GM03348 (cell line): ENCODE measurements around the gene TRIP11.
"Not testable (repeated sequence)": the region's sequence is repeated elsewhere in the genome, so short reads cannot be mapped to it uniquely, and the experiment has no call there.

Experiments
- DNase-seq: peaks from one replicate; pipeline ENCODE4 v3.0.0; 2012; ENCODE audit warnings: low spot score

The TRIP11 gene

DNA sequence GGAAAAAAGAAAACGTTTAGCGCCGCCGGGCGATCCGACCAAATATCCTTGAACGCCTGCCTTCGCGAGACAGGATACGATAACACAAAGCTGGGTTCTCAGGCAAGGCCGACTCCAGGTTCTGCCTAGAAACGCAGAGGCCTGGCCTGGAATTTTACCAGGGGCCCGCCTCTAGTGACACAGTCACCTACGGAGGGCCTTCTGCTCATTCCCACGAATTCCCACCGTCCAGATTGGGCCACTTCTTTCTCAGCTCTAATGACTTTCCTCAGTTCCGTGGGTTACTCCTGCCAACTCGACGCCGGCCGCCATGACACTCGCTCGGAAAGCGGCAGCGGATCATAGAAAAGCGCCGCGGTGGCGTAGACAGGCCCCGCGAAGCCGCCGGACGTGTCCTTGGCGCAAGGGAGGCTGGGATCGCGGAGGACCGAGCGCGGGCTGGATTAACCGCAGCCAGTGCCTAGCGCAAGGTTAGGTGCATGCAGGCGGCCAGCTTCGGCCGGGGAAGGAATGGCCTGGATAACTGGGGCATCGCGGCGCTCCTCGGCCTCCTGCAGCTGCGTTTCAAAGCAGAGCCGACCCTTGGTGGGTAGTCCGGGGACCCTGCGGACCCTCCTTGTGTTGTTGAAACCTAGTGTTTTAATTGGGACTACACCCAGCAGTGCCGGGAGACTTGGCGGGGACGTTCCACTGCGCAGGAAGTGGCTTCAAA, at the start of gene TRIP11:
TSS of gene TRIP11 (minus strand) at position 341 of the 712 bp plus-strand sequence. CDS start 374 bp downstream, outside the sequence.
- peak; percentile 95 for DNase-seq

DNA sequence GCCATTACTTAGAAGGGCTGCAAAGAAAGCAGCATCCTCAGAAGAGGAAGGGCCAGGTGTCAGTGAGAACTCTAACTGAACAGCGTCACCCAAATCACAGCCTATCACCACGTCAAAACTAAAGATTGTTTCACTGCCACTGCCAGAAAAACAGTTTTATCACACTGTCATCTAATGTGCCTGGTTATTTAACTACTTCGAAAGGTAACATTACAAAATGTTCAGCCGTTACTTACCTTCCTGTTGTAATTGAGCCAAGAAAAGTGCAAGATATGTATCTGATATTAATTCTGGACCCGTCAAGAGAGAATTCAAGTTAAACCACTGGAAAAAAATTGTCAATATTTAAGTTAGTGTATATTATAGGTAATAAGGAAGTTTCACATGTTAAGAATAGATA, 48.6 kb upstream of the TRIP11 start:
- no peak for DNase-seq

DNA sequence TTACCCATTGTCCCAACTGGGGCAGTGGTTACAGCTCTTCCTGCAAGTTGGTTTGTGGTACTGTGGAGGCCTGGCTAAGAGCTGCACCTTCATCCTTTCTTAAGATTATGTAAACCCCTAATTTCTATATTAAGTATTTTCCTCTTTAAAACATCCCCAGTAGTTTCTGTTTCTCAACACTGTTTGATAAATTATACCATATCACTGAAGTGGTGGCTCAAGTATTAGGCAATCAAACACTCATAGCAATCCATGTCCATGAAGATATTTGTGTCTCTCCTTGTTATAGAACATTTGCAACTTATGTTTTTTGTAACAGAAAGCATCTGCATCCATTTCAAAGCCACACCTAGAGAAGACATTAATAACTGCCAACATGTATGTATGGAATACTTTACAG, 34.7 kb upstream of the TRIP11 start:
- no peak for DNase-seq

DNA sequence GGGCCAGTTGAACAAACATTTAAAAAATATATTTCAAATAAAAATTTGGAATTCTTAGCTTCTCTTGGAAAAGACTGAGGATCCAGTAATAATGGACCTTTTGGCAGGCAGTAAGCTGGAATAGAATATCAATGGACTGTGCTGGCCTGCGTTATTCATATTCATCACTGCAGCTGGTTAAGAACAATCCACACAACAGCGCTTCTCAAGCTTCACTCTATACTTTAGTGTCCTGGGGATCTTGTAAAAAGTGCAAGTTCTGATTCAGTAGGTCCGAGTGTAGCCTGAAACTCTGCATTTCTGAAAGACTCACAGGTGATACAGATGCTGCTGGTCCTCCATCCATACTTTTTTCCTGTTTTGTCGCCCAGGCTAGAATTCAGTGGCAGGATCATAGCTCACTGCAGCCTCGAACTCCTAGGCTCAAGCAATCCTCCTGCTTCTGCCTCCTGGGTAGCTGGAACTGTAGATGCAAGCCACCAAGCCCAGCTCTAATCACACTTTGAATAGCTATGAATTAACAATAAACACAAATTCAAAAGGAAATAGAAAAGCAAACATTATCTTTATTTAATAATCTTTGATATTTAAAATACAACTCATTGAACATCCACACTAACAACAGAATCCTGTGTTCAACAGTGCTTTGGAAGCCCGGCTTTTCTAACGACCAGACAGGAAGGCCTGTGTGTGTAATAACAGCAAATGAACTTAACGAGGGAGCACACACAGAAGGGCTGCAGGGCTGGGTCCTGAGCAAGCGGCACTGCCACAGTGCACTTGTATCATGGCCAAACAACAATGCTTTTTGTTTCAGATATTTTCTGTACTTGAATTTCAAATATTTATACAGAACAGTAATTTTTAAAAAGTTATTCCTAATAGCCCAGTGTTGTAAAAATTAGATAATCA, 18.4 kb upstream of the TRIP11 start:
- DNase-seq, result no peak

DNA sequence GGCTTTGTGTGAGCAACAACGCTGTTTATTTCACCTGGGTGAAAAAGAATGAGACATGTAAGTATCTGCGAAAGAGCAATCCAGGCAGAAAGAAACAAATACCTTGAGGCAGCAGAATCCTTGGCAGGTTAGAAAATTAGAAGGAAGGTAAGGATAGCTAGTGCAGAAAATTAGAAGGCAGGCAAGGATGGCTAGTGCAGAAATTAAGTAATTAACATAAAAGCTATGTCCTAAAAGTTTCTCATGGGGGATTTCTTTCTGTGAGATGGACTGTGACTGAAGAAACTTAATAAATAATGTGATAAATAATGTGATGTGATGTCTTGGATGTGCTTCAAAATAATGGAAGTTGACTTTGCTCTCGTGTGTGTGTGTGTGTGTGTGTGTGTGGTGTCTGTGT, 9.9 kb upstream of the TRIP11 start:
- no peak for DNase-seq

DNA sequence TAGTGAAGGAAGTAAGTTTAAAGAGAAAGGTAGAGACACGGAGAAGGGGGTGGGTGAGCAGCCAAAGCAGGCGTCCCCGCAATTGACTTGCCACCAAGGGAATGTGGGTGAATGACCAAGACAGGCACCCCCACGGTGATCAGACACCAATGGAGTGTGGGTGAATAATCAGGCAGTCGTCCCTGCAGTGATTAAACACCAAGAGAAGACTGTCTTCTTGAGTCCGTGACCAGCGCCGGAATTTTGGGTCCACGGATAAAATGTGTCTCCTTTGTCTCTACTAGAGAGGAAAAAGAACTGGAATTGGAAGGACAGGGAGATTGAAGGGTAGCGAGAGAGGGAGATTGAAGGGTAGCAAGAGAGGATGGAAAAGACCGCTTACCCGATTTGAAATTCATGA, 9.4 kb upstream of the TRIP11 start:
- not testable (repeated sequence) for DNase-seq

DNA sequence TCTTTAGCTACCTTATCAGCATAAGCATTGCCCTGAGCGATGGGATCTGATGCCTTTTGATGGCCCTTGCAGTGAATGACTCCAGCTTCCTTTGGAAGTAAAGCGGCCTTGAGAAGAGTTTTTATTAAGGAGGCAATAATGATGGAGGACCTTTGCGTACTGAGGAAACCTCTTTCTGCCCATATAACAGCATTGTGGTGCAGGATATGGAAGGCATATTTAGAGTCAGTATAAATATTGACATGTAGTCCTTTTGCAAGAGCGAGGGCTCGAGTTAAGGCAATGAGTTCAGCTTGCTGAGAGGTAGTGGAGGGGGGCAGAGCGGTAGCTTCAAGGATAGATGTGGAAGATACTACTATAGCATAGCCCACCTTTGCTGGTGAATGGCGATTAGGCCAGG, 6.0 kb upstream of the TRIP11 start:
- not testable (repeated sequence) for DNase-seq

DNA sequence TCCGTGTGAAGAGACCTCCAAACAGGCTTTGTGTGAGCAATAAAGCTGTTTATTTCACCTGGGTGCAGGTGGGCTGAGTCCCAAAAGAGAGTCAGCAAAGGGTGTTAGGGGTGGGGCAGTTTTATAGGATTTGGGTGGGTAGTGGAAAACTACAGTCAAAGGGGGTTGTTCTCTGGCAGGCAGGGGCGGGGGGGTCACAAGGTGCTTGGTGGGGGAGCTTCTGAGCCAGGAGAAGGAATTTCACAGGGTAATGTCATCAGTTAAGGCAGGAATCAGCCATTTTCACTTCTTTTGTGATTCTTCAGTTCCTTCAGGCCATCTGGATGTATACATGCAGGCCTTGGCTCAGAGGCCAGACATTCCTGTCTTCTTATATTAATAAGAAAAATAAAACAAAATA, 1.9 kb upstream of the TRIP11 start:
- not testable (repeated sequence) for DNase-seq

DNA sequence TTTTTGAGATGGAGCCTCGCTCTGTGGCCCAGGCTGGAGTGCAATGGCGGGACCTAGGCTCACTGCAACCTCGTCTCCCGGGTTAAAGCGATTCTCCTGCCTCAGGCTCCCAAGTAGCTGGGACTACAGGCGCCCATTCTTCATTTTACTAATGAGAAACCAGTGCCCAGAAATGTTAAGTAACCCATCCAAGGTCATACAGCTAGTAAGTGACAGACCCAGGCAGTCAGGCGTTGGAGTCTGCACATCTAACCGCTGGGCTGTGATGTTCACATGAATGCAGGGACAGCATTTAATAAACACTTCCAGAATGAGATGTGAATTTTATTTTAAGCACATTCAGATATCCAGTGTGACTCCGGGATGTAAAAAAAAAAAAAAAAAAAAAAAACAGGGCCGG, 1.3 kb upstream of the TRIP11 start:
- no peak for DNase-seq

DNA sequence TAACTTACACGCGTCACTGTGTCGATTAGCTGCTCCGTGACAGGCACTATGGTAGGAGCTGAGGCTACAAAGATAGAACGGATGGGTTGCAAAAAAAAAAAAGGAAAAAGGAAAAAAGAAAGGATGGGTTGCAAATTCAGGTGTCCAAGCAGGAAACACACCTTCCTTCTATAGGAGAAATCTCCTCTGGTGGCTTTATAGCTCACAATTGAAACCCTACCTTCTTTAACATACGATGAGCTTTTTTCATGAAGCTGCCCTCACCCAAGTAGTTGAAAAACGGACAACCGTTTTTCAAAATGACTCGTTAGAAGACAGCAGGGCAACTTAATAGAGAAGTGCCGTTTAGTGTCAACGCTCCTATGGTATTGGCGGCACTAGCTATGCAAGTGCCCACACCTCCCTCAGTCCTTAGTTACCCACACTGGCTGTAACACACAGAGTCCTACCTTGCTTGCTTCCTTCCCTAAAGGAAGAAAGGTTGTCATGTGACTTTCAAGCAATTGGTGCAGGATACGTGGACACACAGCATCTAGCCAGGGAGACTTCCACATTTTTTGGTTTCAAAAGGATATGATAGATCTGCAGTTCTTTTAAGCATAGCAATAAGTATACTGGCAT, 682 bp upstream of the TRIP11 start:
- peak; percentile 54 for DNase-seq

DNA sequence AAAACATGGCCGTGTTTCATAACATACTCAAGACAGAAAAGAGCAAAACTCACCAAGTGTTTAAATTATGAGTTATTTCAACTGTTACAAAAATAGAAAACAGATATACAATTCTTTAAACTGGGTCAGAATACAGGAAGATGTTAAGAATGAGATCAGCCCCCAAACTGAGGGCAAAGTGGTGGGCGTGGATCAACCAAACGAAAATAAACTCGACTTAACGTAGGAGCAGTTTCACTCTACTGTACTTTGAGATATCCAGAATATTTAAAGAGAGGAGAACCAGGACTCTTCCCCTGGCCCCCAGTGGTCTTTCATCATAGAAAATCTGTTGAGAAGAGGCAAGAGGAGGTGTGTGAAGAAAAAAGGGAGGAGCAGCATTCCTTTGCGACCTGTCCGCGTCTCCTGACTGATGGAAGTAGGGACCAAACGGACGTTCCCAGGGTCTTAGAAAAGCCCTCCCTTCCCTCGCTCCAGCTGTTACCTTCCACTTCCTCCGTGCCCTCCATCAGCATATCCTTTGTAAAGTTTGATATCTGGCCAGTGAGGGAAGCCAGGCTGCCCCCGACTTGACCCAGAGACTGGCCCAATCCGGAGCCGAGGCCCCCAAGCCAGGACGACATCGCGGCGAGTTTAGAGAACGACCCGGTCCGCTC, 668 bp downstream of the TRIP11 start:
- DNase-seq, result peak; percentile 66

DNA sequence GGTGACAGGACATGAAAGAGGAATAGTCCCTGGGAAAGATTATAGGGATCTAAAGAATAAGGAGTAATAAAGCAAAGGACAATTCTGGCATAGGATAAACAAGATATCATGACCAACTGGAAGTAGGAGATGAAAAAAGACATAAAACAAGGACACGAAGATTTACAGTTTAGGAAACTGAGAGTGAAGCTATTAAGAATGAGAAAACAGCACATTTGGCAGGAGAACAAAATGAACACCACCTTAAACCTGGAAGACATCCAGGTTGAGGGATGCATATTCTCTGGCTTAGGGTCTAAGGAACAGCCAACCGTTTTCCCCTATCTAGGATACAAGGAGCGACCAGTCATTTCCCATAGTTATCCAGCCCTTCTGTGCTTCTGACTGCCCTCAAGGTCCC, 1.9 kb downstream of the TRIP11 start:
- DNase-seq, result no peak

DNA sequence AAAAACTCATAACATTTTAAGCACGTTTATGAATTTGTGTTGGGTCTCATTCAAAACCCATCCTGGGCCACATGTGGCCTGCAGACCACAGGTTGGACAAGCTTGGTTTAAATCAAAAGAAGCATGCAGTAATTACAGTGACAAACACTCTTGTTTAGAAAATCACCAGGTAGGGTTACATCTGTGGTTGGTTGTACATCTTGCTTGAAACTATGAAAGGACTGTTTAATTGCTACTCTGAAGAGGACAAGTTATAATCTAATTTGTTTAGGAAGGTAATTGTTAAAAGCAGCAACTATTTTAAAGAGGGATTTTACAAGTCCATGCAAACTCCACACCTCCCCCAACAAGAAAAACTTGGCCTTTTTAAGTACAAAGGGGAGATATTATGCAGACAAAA, 4.0 kb downstream of the TRIP11 start:
- DNase-seq, result no peak

DNA sequence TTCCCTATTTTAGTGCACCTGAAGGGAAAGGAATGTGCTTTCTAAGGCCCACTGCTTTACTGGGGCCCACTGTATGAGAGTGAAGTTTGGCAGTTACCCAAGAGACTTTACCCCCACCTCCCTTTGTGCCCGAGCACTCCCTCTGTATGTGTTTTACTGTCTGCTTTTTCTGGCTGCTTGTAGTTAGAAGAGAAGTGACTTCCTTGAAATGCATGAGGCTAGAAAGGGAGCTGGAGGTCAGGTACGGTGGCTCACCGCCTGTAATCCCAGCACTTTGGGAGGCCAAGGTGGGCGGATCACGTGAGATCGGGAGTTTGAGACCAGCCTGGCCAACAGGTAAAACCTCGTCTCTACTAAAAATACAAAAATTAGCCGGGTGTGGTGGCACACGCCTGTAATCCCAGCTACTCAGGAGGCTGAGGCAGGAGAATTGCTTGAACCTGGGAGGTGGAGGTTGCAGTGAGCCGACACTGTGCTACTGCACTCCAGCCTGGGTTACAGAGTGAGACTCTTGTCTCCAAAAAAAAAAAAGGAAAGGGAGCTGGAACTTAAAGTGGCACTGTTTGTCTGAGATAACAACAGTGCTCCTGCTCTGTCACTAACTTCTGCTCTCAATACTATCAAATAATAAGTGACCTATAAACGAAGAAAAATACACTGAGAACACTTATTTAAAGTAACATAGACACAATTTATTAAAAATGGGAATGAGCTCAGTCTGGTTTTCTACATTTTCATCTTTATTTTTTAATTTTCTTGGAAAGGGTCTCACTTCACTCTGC, 5.8 kb downstream of the TRIP11 start:
- DNase-seq, result no peak

DNA sequence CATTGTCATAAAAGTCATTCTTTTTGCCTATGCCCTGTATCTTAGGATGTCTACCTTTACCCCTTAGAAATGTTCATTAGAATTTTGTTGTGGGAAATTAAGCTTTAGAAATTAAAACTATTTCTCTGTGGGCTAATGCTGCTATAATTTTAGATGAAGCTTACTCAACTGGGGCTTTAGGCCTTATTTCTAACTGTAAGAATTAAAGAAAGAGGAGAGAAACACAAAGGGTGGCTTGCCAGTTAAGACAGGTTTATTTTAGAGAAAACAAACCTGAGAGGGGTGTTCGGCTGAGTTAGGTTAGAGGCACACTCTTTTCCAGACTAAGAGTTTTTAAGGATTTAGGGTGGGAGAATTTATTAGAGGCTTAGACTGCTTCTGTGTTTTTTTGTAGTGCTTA, 6.4 kb downstream of the TRIP11 start:
- DNase-seq, result no peak

DNA sequence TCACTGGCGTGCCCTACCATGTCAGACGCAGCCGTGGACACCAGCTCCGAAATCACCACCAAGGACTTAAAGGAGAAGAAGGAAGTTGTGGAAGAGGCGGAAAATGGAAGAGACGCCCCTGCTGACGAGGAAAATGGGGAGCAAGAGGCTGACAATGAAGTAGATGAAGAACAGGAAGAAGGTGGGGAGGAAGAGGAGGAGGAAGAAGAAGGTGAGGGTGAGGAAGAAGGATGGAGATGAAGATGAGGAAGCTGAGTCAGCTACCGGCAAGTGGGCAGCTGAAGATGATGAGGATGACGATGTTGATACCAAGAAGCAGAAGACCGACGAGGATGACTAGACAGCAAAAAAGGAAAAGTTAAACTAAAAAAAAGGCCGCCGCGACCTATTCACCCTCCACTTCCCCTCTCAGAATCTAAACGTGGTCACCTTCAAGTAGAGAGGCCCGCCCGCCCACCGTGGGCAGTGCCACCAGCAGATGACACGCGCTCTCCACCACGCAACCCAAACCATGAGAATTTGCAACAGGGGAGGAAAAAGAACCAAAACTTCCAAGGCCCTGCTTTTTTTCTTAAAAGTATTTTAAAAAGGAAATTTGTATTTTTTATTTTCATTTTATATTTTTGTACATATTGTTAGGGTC, 13.2 kb downstream of the TRIP11 start:
- no peak for DNase-seq

DNA sequence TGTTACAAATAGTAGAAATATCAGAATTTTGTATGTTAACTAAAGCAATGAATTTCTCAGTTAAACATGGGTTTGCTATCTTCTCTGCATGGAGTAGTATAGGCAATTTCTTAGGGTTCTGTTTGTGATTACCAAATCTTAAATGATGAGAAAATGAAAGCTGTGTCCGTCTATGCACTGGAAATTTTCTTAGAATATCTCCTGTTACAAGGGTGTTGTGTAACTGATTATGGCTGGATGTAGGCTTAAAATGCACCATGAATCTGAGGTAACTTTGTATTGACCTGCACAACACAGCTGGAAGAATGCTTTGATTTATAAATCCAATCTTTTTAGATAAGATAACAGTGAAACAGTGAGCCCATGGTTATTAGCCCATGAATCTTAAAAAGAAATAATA, 17.8 kb downstream of the TRIP11 start:
- no peak for DNase-seq

DNA sequence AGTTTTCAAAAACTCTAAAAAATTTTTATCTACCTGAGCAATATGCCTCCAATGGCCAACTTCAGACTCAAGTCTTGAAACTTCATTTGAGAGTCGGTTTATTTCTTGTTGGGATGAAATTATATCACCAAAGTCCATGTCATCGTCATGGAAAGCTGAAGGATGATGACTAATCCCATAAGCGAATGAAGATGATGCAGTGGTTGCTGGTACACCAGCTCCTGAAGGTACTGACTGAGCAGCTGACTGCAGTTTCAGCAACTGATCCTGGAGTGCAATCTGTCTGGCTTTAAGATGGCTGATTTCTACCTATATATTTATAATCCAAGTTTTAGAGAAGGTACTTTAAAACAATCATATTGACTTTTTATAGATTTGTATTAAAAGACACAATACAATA, 18.3 kb downstream of the TRIP11 start:
- DNase-seq, result no peak

DNA sequence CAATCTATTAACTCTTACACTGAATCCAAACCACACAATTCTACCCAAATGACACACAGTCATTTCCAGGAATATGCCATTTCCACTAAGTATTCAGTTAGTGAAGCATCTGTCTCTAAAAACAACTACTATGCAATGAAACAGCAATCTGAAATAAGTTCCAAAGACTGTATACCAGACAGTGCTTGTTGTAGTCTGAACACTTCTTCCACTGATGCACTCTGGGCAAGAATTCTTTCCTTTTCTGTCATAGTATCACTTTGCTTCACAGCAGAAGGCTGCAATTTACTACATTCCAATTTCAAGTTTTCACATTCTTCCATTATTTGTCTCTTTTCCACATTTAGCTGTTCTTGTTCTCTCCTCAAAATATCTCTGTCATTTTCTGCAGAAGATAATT, 25.8 kb downstream of the TRIP11 start:
- peak; percentile 7 for DNase-seq

DNA sequence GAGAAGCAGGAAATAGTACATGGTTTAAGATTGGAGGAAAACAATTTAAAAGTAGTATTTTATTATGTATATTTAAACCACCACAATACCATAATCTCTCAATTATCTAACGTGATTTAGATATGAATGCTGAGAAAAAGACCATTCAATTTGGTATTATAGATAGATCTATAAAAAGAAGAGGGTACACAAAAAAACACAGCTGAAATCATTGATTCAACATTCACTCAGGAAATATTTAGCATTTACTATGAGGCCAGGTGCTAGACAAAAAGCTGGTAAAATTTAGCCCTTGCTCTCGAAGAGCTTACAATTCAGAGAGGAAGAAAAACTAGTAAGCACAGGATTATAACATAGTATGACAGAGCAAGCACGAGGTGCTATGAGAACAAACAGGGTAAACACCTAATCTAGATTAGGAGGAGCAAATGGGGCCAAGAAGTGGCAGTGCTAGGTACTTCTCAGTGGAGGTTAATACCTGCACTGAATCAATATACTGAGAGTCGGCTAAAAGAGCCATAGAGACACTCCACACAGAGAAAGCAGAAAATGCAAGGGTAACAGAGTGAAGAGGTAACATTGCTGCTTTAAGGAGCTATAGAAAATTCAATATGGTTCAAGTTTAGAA, 27.6 kb downstream of the TRIP11 start:
- DNase-seq, result no peak

DNA sequence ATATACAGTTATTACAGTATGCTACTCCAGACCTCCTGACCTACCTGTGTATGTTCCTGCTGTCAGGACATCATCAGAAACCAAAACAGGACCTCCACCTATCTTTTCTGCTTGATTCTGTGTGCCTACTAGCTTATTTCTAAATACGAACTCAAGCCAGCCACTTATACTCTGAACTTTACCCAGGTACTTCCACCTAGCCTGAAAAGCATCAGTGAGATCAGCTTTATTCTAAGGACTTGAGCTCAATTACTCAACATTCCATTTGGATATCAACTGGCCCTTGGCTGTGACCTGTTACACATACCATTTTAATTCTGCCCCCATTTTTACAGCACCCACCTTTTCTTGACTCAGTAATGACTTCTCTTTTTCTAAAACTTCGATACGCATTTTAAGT, 29.2 kb downstream of the TRIP11 start:
- DNase-seq, result no peak
